Measurements from ENCODE around the gene IL21. TPM values are rescaled to one million over a fixed set of nuclear protein-coding genes. Genes with fewer than 3 reads are reported as not detected.
A peak's percentile ranks its signal among the peaks of the same experiment; 100 is the strongest.
"Not testable (repeated sequence)": the region's sequence is repeated elsewhere in the genome, so short reads cannot be mapped to it uniquely, and the experiment has no call there.

IL21 gene
- total and polyA plus RNA-seq, 7 experiments from 2014 or later: 7.3 TPM; not detected in 6

DNA sequence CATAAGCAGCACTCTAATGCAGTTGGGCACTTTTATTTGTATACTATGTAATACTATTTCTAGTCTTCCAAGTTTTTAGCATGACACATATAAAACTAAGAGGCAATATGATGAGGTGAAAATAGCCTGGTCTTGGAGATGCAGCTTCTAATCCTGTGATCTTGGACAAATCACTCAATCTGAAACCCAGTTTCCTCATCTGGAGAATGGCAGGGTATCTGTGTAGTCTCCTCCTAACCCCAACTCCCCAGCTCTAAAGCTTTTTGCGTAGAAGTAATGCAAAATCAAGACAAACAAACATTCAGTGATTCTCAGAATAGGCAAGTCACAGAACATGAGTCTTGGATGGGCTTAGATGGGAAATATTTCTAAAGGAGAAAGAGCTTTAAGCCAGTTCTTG, 36.7 kb upstream of the IL21 start:
- H3K27ac ChIP-seq (ENCODE audit: low read depth, low read length): no peak overlapping the region
- ATAC-seq (no peak), DNase-seq (no peak)
- H3K4me3 ChIP-seq (ENCODE audit: low read length): no peak overlapping the region
- intact Hi-C loops (cut with micrococcal nuclease): no loop called here
- peak overlapping the region in 1 of 9 donors; percentile 86 for H3K27ac Mint-ChIP-seq
- H3K9me3 ChIP-seq (ENCODE audit: control insufficient read depth in 2 of 3, low read length in 3 of 3): no peaks in the 10 kb centered on the region
- no peaks in the 10 kb centered on the region for H3K27me3 Mint-ChIP-seq
- ChIA-PET CTCF (no interaction called here), POLR2A (no interaction called here)
- H3K9me3 Mint-ChIP-seq: peaks cover 0 to 14% (median 3%) of the 10 kb centered on the region in 11 donors
- no peaks in the 10 kb centered on the region for H3K36me3 ChIP-seq (ENCODE audit: control insufficient read depth in 2 of 3, insufficient read depth in 3 of 3, low read length in 3 of 3)
- H3K4me3 Mint-ChIP-seq: no peak overlapping the region
- no peaks in the 10 kb centered on the region for H3K4me1 ChIP-seq (ENCODE audit: control insufficient read depth in 2 of 2, insufficient read depth in 2 of 2, low read length in 2 of 2)
- H3K36me3 Mint-ChIP-seq: peaks cover 0 to 20% (median 0%) of the 10 kb centered on the region in 5 donors
- peaks cover 0 to 46% (median 8%) of the 10 kb centered on the region in 7 donors for H3K4me1 Mint-ChIP-seq
- H3K27me3 ChIP-seq (ENCODE audit: control insufficient read depth in 2 of 2, insufficient read depth in 2 of 2, low read length in 2 of 2): no peaks in the 10 kb centered on the region

DNA sequence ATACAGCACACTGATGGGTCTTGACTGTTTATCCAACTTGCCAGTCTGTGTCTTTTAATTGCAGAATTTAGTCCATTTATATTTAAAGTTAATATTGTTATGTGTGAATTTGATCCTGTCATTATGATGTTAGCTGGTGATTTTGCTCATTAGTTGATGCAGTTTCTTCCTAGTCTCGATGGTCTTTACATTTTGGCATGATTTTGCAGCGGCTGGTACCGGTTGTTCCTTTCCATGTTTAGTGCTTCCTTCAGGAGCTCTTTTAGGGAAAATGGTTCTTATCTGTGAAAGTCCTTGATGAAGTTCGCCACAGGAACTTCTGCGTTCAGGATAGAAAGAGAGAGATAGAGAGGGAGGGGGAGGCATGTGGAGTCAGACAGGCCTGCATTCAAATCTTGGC, 35.7 kb upstream of the IL21 start:
- H3K9me3 ChIP-seq (ENCODE audit: control insufficient read depth in 2 of 3, low read length in 3 of 3); H3K27me3 ChIP-seq (ENCODE audit: control insufficient read depth in 2 of 2, insufficient read depth in 2 of 2, low read length in 2 of 2); H3K4me1 ChIP-seq (ENCODE audit: control insufficient read depth in 2 of 2, insufficient read depth in 2 of 2, low read length in 2 of 2); H3K4me3 Mint-ChIP-seq; ATAC-seq; H3K36me3 ChIP-seq (ENCODE audit: control insufficient read depth in 2 of 3, insufficient read depth in 3 of 3, low read length in 3 of 3); intact Hi-C loops (cut with micrococcal nuclease); POLR2A ChIA-PET; DNase-seq; H3K4me3 ChIP-seq (ENCODE audit: low read length); CTCF ChIA-PET; H3K27me3 Mint-ChIP-seq; H3K27ac ChIP-seq (ENCODE audit: low read depth, low read length): not testable (repeated sequence)
- H3K27ac Mint-ChIP-seq: peak overlapping the region in 1 of 9 donors; percentile 18
- peaks cover 0 to 14% (median 3%) of the 10 kb centered on the region in 11 donors for H3K9me3 Mint-ChIP-seq
- H3K4me1 Mint-ChIP-seq: peaks cover 0 to 41% (median 8%) of the 10 kb centered on the region in 7 donors
- peaks cover 0 to 20% (median 0%) of the 10 kb centered on the region in 5 donors for H3K36me3 Mint-ChIP-seq

DNA sequence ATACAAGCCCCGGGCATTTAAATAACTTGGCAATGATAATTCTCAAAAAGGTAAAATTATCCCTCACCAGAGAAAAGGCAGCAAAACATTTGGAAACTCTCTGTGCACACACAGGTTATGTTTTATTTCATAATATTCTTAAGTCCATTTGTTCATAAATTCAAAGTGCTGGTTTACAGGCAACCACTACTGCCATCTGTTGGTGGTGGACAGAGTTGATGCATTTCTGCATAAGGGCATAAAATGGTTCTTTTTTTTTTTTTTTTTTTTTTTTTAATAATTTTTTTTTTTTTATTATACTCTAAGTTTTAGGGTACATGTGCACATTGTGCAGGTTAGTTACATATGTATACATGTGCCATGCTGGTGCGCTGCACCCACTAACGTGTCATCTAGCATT, 31.5 kb upstream of the IL21 start:
- Mint-ChIP-seq H3K27ac (no peak overlapping the region), H3K36me3 (peaks cover 0 to 11% (median 0%) of the 10 kb centered on the region in 5 donors), H3K9me3 (peaks cover 0 to 10% (median 3%) of the 10 kb centered on the region in 11 donors), H3K4me1 (peaks cover 0 to 12% (median 0%) of the 10 kb centered on the region in 7 donors), H3K27me3 (no peaks in the 10 kb centered on the region), H3K4me3 (no peak overlapping the region)
- no peaks in the 10 kb centered on the region for H3K27me3 ChIP-seq (ENCODE audit: control insufficient read depth in 2 of 2, insufficient read depth in 2 of 2, low read length in 2 of 2)
- DNase-seq (peak in 6 of 9 donors; percentile 18 to 39 (median 23)), ATAC-seq (peak; percentile 57)
- H3K4me1 ChIP-seq (ENCODE audit: control insufficient read depth in 2 of 2, insufficient read depth in 2 of 2, low read length in 2 of 2): no peaks in the 10 kb centered on the region
- no peaks in the 10 kb centered on the region for H3K36me3 ChIP-seq (ENCODE audit: control insufficient read depth in 2 of 3, insufficient read depth in 3 of 3, low read length in 3 of 3)
- no peaks in the 10 kb centered on the region for H3K9me3 ChIP-seq (ENCODE audit: control insufficient read depth in 2 of 3, low read length in 3 of 3)
- H3K4me3 ChIP-seq (ENCODE audit: low read length): no peak overlapping the region
- no peak overlapping the region for H3K27ac ChIP-seq (ENCODE audit: low read depth, low read length)
- ChIA-PET POLR2A (no interaction called here), CTCF (no interaction called here)
- intact Hi-C loops (cut with micrococcal nuclease): loop anchor here (5.0 kb wide), 2 partner anchors 50 to 750 kb away; no protein-coding TSS in a partner anchor

DNA sequence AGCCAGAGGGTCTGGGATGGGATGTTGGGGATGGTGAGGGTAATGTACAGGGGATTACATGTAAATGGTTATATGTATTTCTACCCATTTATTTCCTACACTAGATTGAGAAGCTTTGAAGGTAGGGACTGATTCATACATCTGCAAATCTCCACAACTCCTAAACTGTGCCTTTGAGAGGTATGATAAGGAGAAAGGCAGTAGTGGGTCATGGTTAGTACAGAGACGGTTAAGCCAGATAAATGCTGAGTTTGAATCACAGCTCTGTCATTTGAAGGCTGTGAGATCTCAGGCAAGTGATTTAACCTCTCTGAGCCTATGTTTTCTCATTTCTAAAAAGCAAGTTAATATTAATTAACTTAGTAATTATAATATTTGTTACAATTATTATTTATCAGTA, 29.3 kb upstream of the IL21 start:
- ChIA-PET POLR2A (interaction anchor here (0.7 kb wide), 1 partner anchor 46 kb away, joined by 3 read pairs; no protein-coding TSS in a partner anchor), CTCF (no interaction called here)
- intact Hi-C loops (cut with micrococcal nuclease): loop anchor here (5.0 kb wide), 2 partner anchors 48 to 748 kb away; no protein-coding TSS in a partner anchor
- Mint-ChIP-seq H3K27me3 (no peaks in the 10 kb centered on the region), H3K4me1 (peaks cover 0 to 4% (median 0%) of the 10 kb centered on the region in 7 donors), H3K36me3 (peaks cover 0 to 5% (median 0%) of the 10 kb centered on the region in 5 donors), H3K9me3 (peaks cover 0 to 3% (median 0%) of the 10 kb centered on the region in 11 donors), H3K27ac (no peak overlapping the region), H3K4me3 (no peak overlapping the region)
- DNase-seq (no peak), ATAC-seq (no peak)
- no peaks in the 10 kb centered on the region for H3K9me3 ChIP-seq (ENCODE audit: control insufficient read depth in 2 of 3, low read length in 3 of 3)
- H3K36me3 ChIP-seq (ENCODE audit: control insufficient read depth in 2 of 3, insufficient read depth in 3 of 3, low read length in 3 of 3): no peaks in the 10 kb centered on the region
- H3K27me3 ChIP-seq (ENCODE audit: control insufficient read depth in 2 of 2, insufficient read depth in 2 of 2, low read length in 2 of 2): no peaks in the 10 kb centered on the region
- H3K4me1 ChIP-seq (ENCODE audit: control insufficient read depth in 2 of 2, insufficient read depth in 2 of 2, low read length in 2 of 2): no peaks in the 10 kb centered on the region
- no peak overlapping the region for H3K4me3 ChIP-seq (ENCODE audit: low read length)
- no peak overlapping the region for H3K27ac ChIP-seq (ENCODE audit: low read depth, low read length)

DNA sequence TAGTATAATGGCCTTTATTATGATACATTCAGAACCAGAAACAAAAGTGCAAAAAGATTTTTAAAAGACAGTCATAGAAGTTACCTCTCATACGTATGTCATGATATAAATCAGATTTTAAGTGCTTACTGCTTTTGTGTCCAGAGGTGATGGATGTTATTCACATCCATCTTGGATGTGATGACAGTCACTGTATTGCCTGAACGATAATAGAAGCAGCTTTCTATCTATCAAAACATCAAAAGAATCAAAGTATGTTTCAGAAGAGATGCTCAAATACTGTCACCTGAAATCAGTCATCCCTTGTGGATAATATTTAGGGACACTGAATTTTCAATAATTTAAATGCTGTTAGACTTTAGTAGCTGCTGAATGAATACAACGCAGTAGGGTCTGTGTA, 26.8 kb upstream of the IL21 start:
- POLR2A ChIA-PET: no interaction called here
- ATAC-seq: no peak
- Mint-ChIP-seq H3K4me3 (no peak overlapping the region), H3K4me1 (peaks cover 0 to 4% (median 0%) of the 10 kb centered on the region in 7 donors), H3K36me3 (peaks cover 0 to 7% (median 0%) of the 10 kb centered on the region in 5 donors), H3K9me3 (peaks cover 0 to 3% (median 0%) of the 10 kb centered on the region in 11 donors), H3K27me3 (no peaks in the 10 kb centered on the region), H3K27ac (no peak overlapping the region)
- Histone ChIP-seq H3K36me3 (ENCODE audit: control insufficient read depth in 2 of 3, insufficient read depth in 3 of 3, low read length in 3 of 3) (no peaks in the 10 kb centered on the region), H3K4me3 (ENCODE audit: low read length) (no peak overlapping the region), H3K4me1 (ENCODE audit: control insufficient read depth in 2 of 2, insufficient read depth in 2 of 2, low read length in 2 of 2) (no peaks in the 10 kb centered on the region), H3K27ac (ENCODE audit: low read depth, low read length) (no peak overlapping the region), H3K27me3 (ENCODE audit: control insufficient read depth in 2 of 2, insufficient read depth in 2 of 2, low read length in 2 of 2) (no peaks in the 10 kb centered on the region), H3K9me3 (ENCODE audit: control insufficient read depth in 2 of 3, low read length in 3 of 3) (no peaks in the 10 kb centered on the region)
- CTCF ChIA-PET: no interaction called here
- no peak for DNase-seq
- intact Hi-C loops (cut with micrococcal nuclease): no loop called here

DNA sequence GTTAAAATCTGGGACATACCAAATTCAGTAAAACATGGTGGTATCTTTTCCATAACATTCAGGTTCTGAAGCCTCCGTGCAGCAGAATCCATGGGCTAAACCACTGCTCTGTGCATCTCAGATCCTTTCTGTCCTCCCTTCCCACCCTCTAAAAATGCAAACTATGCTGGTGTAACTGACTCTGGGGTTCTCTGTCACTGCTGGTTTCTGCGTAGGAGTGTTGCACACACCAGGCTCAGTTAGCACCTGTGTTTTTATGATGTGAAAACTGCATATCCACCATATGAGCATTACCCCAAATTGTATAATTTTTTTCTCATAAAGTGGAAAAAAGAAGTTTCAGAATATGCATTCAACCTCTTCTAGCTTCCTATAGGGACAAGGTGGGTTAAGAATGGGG, 22.4 kb upstream of the IL21 start:
- Mint-ChIP-seq H3K27me3 (no peaks in the 10 kb centered on the region), H3K9me3 (no peaks in the 10 kb centered on the region), H3K4me3 (no peak overlapping the region), H3K36me3 (peaks cover 0 to 5% (median 0%) of the 10 kb centered on the region in 5 donors), H3K27ac (no peak overlapping the region), H3K4me1 (no peaks in the 10 kb centered on the region)
- no peak for DNase-seq
- H3K27ac ChIP-seq (ENCODE audit: low read depth, low read length): no peak overlapping the region
- no peaks in the 10 kb centered on the region for H3K36me3 ChIP-seq (ENCODE audit: control insufficient read depth in 2 of 3, insufficient read depth in 3 of 3, low read length in 3 of 3)
- intact Hi-C loops (cut with micrococcal nuclease): no loop called here
- no peaks in the 10 kb centered on the region for H3K9me3 ChIP-seq (ENCODE audit: control insufficient read depth in 2 of 3, low read length in 3 of 3)
- no peaks in the 10 kb centered on the region for H3K27me3 ChIP-seq (ENCODE audit: control insufficient read depth in 2 of 2, insufficient read depth in 2 of 2, low read length in 2 of 2)
- H3K4me3 ChIP-seq (ENCODE audit: low read length): no peak overlapping the region
- H3K4me1 ChIP-seq (ENCODE audit: control insufficient read depth in 2 of 2, insufficient read depth in 2 of 2, low read length in 2 of 2): no peaks in the 10 kb centered on the region
- CTCF ChIA-PET: no interaction called here
- no peak for ATAC-seq
- POLR2A ChIA-PET: no interaction called here

DNA sequence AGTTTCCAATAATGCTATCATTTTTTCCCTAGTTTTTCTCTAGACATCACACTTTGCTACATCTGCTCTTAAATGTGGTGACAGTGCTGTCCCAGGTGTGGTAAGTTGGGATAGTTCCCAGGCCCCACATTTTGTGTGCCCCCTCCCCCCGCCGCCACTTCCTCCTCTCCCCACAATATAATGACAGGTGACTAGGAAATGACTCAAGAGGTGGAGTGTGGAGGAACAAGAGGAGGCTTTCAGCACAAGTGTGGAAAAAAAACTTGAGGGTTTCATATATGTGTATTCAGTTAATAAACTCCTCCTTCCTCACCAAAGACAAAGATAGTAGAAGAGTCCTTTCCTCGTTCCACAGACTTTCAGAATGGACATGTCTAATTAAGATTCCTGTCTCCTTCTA, 18.3 kb upstream of the IL21 start:
- no peak overlapping the region for H3K4me3 Mint-ChIP-seq
- ATAC-seq: no peak
- no peaks in the 10 kb centered on the region for H3K9me3 ChIP-seq (ENCODE audit: control insufficient read depth in 2 of 3, low read length in 3 of 3)
- peaks cover 0 to 6% (median 0%) of the 10 kb centered on the region in 11 donors for H3K9me3 Mint-ChIP-seq
- H3K27me3 Mint-ChIP-seq: peaks cover 0 to 5% (median 0%) of the 10 kb centered on the region in 5 donors
- ChIA-PET CTCF (interaction anchor here (0.5 kb wide), 1 partner anchor 1141 kb away, joined by 4 read pairs; no protein-coding TSS in a partner anchor), POLR2A (no interaction called here)
- no peak for DNase-seq
- no peak overlapping the region for H3K27ac ChIP-seq (ENCODE audit: low read depth, low read length)
- intact Hi-C loops (cut with micrococcal nuclease): no loop called here
- H3K27me3 ChIP-seq (ENCODE audit: control insufficient read depth in 2 of 2, insufficient read depth in 2 of 2, low read length in 2 of 2): no peaks in the 10 kb centered on the region
- no peak overlapping the region for H3K4me3 ChIP-seq (ENCODE audit: low read length)
- H3K36me3 Mint-ChIP-seq: peaks cover 0 to 4% (median 0%) of the 10 kb centered on the region in 5 donors
- H3K4me1 Mint-ChIP-seq: peaks cover 0 to 16% (median 4%) of the 10 kb centered on the region in 7 donors
- no peak overlapping the region for H3K27ac Mint-ChIP-seq
- no peaks in the 10 kb centered on the region for H3K36me3 ChIP-seq (ENCODE audit: control insufficient read depth in 2 of 3, insufficient read depth in 3 of 3, low read length in 3 of 3)
- H3K4me1 ChIP-seq (ENCODE audit: control insufficient read depth in 2 of 2, insufficient read depth in 2 of 2, low read length in 2 of 2): peaks cover 0 to 6% of the 10 kb centered on the region in 2 donors
